GM19193 (cell line): ENCODE measurements around the gene SNN.
A peak's percentile ranks its signal among the peaks of the same experiment; 100 is the strongest.

Experiments used
- POLR2A ChIP-seq: IDR thresholded peaks from 4 replicates; pipeline ENCODE4 v1.6.1; 2011; ENCODE audit not compliant: insufficient read depth, insufficient read length; ENCODE audit errors: extremely low read depth

Gene SNN

DNA sequence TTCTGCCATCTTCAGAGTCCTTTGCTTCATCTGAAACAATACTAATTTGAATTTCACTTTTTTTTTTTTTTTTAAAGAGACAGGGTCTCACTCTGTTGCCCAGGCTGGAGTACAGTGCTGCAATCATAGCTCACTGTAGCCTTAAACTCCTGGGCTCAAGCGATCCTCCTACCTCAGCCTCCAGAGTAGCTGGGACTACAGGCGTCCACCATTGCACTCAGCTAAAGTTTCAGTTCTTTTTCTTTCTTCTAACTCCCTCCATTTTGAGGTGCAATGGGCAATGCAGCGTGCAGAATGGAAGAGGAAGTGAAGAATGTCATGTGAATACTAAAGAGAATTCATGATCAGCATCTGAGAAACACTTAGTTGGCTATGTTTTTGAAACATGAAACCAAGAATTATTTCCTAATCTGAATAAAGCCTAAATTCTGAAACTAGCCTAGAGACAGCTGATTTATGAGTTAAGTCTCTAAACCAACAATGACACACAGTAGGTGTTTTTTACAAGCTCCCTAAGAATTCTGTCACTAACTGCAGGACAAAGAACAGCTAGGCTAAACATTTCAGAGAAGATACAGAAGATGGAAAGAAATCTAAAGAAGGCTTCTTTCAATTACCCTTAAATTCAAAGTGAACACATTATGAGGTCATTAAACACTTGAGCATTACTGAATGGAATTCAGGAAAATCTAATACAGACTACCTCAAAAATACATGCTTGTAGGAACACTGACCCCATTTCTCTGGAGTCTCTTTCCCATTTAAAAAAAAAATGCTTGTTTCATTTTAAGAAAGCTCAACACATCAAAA, 21.0 kb downstream of the SNN start:
- TF ChIP-seq POLR2A = no peak

DNA sequence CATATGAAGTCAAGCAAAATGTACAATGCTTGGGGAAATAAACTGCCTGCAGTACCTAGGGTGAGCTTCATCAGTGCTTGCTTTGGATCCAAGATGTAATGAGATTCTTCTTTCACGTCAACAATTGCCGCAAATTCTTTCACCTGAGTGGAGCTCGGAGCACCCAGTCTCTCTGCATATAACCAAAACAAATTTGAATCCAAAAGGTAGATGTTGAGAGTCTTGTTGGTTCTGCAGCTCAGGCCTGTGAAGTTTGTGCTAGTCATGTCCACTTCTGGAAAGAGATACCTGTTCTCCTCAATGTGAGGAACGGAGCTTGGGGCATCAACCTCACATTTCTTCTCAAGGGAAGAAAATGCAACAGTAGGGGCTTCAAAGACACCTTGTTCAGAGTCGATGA, 23.0 kb downstream of the SNN start:
- TF ChIP-seq POLR2A = no peak

DNA sequence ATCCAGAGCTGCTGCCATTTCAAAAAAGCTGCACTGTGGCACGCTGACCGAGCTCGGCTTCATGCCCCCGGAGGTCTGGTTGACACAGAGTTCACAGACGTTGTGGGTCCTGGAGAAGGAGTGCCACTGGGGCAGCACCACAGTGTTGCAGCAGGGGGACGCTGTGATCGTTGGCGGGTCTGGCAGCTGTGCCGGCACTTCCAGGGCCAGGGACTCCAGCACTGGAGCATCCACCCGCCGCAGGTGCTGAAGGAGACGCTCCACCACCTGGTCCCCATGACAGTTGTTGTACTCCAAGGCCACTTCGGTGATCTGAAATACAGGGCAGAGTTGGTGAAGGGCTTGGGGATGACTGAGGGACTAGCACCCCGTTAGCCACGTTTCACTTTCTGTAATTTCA, 23.5 kb downstream of the SNN start:
- no peak for TF ChIP-seq POLR2A

DNA sequence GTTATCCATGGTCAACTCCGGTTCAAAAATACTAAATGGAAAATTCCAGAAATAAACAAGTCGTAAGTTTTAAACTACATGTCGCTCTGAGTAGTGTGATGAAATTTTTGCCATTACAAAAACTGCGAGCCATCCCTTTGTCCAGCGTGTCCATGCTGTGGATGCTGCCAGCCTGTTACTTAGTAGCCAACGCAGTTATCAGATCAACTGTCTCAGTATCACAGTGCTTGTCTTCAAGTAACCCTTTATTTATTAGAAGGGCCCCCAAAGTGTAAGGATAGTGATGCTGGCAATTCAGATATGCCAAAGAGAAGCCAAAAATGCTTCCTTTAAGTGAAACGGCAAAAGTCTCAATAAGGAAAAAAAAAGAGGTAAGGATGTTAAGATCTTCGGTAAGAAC, 23.9 kb downstream of the SNN start:
- no peak for TF ChIP-seq POLR2A

DNA sequence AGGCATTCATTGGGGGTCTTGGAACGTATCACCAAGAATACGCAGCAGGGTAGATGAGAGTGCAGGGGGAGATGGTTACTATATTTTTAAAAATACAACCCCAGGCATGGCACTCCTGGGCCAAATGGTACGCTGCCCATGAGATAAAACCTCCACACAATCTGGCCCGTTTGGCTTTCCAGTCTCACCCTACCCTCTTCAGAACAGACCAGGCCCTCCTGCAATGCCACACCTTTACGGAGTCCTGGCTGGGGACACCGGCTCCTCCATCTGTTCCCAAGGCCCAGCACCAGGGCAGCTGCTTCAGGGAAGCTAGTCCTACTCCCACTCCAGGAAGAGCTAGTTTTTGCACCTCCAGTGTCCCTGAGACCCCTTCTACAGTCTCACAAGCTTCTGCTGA, 24.4 kb downstream of the SNN start:
- TF ChIP-seq POLR2A = no peak

DNA sequence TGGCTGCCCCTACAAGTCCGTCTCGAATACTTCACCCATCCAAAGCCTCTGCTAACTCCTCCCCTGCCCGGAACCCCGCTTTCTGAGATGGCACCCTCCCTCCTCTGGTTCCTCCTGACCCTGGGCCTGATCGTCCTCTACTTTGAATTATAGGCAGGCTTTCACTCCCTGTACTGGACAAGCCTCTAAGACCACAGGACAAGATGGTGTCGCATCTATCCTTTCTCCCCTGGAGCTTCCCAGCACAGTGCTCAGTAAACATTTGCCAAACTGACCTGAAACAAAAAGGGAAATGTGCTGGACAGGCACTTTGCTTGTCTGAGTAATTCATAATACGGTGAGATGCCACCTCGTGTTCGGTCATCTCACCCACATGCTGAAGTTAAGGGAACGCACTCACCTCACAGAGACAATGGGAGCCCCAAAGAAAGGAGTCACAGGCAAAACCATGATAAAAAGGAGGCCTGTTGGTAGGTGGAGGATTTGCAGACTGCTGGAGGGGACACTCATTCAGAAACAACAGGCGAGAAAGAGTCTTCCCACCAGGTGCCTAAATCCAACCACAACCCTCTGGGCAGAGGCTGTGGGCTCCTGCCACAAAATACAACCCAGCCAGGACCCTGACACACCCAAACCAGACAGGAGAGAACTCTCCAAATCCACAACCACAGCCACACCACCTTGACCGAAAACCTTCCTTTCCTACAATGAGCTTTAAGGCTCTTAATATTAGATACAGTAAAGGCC, 28.2 kb downstream of the SNN start:
- TF ChIP-seq POLR2A = no peak

DNA sequence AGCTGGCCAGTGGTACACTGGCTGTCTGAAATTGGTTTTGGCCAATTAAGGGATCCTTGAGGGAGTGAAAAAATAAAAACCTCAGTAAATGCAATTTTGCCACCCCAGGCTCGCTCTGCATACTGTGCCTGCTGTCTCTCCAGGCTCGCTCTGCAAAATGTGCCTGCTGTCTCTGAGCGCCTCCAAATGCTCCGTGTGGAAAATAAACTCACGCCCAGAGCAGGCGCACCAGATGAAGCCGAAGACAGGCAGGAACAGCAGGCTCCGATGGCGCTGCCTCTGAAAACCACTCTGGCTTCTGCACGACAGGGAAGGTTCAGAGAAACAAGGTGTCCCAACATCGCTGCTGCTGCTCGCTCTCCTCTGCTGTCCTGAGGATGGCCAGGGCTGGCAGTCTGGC, 29.1 kb downstream of the SNN start:
- TF ChIP-seq POLR2A = peak; percentile 45

DNA sequence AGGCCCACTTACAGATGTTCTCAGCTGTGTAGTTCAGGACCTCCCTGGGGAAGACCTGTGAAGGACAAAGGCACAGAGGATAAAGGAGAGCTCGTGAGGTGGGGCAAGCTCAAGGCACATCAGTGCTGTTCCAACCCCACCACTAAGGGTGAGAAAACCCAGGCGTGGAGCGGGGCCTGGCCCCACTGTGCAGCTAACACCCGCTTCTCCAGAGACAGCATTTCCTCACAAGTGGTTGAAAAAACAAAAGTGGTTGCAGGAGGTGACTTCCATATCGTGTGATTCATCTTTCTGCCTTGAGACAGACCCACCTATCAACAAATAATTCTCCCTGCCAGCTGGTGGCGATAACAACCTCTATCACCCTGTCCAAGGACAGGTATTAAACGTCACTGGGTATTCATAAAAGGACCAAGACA, 30.0 kb downstream of the SNN start:
- TF ChIP-seq POLR2A = no peak

DNA sequence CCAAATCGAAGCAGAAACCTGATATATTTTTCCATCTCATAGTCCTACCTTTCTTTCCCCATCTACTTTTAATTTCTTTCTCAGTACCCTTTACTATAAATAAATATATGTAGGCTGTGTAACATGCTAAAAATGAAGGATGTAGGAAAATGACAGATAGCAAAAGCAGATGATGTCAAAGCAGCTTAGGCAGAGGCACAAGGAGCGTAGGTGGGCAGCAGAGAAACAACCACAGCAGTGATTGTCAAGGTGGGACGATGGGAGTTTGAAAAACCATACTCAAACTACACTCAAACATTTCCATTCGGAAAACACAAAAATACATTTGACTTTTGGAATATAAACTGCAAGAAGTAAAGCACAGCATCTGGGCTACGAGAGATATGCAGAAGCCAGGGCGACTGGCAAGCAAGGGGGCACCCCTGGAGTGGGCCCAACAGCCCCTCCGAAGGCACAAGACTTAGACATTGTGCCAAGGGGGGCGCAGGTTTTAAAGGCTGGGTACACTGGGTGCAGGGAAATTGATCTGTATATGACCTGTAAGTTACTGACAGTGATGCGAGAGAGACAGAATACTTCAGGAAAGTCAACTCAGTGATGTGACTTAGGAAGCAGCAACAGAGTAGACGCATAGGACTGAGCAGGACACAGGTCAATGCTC, 31.1 kb downstream of the SNN start:
- no peak for TF ChIP-seq POLR2A

DNA sequence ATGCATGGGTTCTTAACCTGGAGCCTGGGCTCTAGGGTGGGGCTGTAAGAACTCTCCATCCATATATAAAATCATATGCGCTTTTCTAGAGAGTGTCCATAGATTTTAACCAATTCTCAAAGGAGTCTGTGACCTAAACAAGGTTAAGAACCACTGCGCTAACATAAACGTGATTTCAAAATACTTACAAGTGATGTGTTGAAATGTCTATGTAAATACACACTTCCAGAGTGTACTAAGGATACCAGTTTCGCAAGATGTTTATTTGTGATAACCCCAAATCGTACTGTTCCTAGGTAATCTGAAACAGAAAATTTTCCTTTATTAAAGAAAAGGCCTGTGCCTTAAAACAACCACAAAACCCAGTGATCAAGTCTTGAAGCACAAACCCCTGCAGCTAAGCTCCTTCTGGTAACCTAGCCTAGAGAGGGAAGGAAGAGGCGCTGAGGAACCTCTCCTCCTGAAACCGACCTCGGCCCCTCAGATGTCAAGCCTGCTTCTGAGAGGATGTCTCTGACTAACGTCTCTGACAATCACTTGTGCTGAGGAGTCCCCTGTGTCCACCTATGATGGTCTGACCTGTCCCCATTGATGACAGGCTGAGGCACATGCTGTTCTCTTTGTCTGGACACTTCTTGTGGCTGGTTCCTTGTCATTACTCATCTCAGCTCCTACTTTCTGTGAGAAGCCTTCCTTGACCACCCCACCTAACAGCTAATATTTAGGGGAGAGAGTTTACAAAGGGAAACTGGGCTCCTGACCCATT, 32.2 kb downstream of the SNN start:
- no peak for TF ChIP-seq POLR2A

DNA sequence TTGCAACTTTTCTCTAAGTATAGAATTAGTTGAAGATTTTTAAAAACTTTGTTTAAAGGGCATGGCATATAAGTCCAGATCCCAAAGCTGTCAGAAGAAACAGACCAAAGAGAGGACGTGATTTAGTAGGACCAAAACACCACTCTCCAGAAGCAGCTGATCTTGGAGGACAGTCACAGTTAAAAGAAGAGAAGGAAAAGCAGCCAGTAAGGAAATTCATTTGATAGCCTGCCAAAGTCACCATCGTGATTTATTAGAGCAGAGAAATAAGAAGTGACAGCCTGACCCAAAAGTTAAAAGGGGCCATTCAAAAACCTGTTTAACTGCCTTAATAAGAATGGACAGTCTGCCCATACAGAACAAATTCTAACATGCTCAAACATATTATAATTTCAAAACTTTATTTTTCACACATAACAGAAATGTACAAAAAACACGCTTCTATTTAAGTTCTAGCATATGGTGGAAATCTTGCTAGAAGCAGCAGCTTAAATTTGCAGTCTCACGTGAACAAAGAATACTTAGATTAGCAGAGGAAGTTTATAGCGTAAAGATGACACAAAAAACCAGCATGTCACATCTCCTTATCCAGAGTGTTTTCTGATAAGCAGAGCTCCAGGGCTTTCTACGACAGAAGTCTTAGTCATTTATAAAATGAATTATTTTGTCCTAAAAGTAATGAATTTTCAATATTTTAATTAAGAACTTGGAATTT, 37.2 kb downstream of the SNN start:
- TF ChIP-seq POLR2A = no peak

DNA sequence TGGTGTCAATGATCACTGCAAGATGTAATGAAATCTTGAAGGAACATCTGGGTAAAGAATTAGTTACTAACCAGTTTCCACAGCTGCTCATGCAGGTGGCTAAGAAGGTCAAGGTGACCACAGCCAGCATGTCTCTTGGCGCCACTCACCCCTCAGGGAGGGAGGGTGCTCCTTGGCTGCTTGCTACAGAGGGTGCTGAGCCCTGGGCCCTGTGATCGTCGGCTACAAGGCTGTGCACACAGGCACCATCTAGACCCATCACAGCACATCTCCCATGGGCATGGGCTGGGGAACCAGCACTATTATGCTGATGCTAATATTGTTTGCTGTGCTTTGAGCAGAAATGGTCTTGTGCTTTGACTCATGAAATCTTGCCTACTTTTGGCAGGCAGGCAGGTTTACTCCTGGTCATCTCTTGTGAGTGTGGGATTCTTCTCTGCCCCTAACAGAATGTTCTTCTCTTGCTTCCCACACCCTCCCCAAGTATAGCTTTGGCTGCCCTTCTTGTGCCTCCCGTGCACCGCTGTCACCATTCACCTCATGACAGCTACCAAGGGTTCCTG, 38.0 kb downstream of the SNN start:
- peak; percentile 49 for TF ChIP-seq POLR2A

DNA sequence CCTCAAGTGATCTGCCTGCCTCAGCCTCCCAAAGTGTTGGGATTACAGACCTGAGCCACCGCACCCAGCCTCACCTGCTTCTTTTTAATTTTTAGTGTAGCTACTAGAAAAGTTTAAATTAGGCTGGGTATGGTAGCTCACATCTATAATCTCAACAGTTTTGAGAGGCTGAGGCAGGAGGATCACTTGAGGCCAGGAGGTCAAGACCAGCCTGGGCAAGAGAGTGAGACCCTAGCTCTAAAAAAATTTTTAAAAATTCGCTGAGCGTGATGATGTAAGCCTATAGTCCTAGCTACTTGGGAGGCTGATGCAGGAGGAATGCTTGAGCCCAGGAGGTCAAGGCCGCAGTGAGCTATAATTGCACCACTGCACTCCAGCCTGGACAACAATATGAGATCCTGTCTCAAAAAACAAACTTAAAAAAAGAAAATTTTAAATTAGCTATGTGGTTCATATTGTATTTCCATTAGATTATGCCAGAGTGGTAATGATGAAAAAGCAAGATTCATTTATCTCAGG, 39.5 kb downstream of the SNN start:
- TF ChIP-seq POLR2A = no peak

DNA sequence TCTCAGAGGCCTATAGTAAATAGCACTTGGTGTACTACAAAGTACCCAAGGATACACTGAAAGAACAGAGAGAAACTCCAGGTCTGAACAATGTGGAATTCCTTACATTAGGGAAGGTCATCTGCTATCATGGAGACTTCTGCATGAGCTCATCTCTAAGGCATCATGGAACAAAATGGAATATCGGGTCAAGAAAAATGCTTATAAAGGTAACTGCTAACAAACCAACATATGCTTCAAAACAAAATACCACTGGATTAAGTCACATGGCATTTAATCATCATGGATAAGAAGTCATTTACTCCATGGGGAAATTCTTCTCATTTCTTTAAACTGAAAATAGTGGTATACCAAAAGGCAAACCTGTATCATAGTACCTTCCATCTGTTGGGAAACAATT, 40.2 kb downstream of the SNN start:
- no peak for TF ChIP-seq POLR2A
